HG02588 (cell line): Measurements from ENCODE around the gene OTOL1.

ENCODE experiments used
- ATAC-seq: cut with Tn5 transposase; IDR thresholded peaks from one replicate; pipeline ENCODE4 v1.9.1; 2021; ENCODE audit warnings: mild to moderate bottlenecking, moderate library complexity; ENCODE audit not compliant: unreplicated experiment

Gene OTOL1

DNA sequence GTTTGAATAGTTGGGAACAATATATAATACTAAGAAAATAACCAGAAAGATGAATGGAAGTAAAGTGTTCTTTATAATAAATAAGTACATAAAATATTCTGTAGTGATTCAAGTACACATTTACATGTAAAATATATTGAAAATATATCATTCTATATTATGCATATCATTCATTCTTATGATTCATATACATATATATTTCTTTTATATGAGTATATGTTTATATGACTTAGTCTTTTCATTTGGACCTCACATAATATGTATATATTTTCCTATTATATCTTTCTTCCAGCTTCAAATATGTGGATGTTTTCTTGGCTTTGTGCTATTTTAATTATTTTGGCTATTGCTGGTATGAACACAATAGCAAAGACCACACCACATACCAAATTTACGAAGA lies at the start of gene OTOL1:
OTOL1 (plus strand) TSS at position 301 of the 400 bp plus-strand sequence; CDS start at position 301, 0 bp downstream.
- no peak for ATAC-seq

- no peak for ATAC-seq
Measured at GRCh38 chr3:161449785-161450184, 46.8 kb upstream of the OTOL1 start.

DNA sequence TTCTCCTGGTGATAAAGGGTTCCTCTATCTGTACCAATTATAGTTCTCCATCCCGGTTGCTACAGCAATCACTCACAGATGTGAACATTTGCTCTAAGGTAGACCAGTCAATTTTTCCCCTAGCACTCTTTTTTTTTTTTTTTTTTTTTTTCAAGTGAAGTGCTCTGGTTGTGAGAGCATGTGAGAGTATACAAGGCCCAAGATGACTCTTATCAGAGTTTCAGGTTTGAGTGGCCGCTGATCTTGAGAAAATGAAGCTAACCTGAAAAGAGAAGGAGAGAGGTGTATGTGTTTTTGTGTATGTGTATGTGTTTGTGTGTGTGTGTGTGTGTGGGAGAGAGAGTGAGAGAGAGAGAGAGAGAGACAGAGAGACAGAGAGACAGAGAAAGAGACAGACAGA lies 44.4 kb upstream of the OTOL1 start:
- ATAC-seq = no peak

- no peak for ATAC-seq
Measured at GRCh38 chr3:161454615-161455014, 42.0 kb upstream of the OTOL1 start.

- ATAC-seq = no peak
Measured at GRCh38 chr3:161455962-161456361, 40.6 kb upstream of the OTOL1 start.

- no peak for ATAC-seq
Measured at GRCh38 chr3:161462138-161462537, 34.5 kb upstream of the OTOL1 start.

DNA sequence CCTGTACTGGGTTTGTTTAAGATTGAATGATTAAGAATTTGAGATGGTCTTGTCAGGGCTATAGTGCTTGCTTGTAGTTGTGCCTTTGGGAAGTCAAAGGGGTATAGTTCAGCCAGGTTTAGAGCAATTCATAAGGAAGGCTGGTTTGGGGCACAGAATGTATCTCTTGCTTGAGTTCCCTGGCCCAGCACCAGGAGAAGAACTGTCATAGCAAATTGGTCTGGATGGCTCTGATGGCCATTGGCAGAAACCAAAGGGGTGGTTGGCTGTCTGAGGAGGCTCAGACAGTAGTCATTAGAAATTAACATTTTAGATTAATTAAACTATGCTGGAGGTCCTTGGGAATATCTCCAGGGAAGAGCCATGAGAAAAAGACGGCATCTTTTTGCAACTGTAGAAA lies 25.4 kb upstream of the OTOL1 start:
- no peak for ATAC-seq

GRCh38 chr3:161474139-161474538 lies 22.5 kb upstream of the OTOL1 start:
- ATAC-seq = no peak

DNA sequence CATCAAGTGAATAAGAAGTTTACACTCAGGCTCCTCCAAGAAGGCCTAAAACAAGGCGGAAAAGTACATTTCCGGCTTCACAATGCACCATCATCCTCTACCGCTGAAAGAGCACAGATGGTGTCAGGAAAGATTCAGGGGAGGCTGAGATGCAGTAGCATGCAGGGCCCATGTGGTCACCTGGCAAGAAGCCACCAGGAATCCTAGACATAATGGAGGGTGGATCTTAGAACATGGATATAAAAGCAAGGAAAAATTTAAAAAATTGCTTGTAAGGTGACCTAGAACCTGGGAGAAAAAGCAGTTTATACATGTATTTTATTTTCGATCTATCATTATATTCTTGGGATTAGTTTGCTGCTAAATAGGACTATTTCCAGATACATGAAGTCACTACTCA lies 21.9 kb upstream of the OTOL1 start:
- no peak for ATAC-seq

GRCh38 chr3:161475206-161475605 lies 21.4 kb upstream of the OTOL1 start:
- ATAC-seq = no peak

DNA sequence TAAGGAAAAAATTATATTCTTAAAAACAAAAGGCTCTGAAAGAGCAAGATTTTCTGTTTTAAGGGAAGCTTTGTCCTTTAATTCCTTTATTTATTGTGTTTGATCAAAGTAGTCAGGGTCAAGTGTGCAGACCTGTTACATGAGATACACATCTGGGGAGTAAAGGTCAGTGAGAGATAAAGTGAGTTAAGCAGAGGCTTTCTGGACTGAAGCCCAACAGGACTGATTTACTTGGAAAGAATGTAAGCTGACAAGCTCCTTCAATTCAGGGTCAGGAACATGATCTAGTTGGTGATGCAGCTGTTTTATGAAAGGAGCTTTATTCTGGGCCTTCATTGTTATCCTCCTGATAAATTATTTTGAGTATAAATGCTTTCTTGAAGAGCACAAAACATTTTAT lies 20.7 kb upstream of the OTOL1 start:
- ATAC-seq = no peak

- ATAC-seq = no peak
Measured at GRCh38 chr3:161484226-161484625, 12.4 kb upstream of the OTOL1 start.

- peak; percentile 73 for ATAC-seq
Measured at GRCh38 chr3:161488284-161488683, 8.3 kb upstream of the OTOL1 start.

GRCh38 chr3:161489395-161489794 lies 7.2 kb upstream of the OTOL1 start:
- peak; percentile 89 for ATAC-seq

GRCh38 chr3:161490845-161491244 lies 5.8 kb upstream of the OTOL1 start:
- peak; percentile 57 for ATAC-seq

GRCh38 chr3:161498259-161498921 lies 1.8 kb downstream of the OTOL1 start:
- ATAC-seq = no peak

DNA sequence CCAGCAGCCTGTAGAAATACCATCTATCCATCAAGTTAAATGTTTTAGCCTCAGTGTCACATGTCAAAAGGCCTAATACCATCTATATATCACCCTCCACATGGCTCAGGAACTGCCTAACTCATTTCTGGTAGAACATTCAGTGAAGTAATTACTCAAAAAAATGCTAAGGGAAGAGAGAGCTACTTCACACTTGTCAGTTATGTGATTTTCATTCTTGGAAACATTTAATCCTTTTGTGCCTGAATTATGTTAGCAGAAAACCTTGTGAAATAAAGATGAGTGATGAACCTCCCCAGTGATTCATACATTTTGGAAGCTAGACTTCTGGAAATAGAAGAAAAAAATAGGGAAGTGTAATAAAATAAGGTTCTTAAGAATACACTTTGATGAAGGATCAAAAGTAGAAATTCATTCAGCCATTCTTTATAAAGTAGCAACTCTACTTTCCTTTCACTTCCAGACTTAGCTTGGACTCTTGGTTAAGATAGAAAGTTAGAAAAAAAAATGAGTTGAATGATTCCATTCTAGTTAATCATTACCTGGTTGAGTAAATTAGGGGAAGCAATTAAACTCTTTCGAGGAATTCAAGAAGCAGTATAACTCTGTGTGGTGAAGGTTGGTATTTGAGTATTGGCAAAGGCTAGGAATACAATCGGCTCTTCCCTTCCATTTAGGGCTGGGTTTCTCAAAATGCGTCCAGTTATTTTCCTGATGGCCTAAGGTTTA lies 3.6 kb downstream of the OTOL1 start:
- ATAC-seq = no peak

DNA sequence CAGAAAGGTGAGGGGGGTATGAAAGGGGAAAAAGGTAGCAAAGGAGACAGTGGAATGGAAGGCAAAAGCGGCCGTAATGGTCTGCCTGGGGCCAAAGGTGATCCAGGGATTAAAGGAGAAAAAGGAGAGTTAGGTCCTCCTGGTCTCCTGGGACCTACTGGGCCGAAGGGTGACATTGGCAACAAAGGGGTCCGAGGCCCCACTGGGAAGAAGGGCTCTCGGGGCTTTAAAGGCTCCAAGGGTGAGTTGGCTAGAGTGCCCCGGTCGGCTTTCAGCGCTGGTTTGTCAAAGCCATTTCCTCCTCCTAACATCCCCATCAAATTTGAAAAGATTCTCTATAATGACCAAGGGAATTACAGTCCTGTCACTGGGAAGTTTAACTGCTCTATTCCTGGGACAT lies 6.7 kb downstream of the OTOL1 start:
- ATAC-seq = no peak

GRCh38 chr3:161508852-161509477 lies 12.4 kb downstream of the OTOL1 start:
- peak; percentile 71 for ATAC-seq

- no peak for ATAC-seq
Measured at GRCh38 chr3:161510510-161511260, 14.1 kb downstream of the OTOL1 start.

GRCh38 chr3:161523916-161524315 lies 27.3 kb downstream of the OTOL1 start:
- no peak for ATAC-seq
